ENCODE measurements around the gene DYNC2LI1. TPM values are rescaled to one million over a fixed set of nuclear protein-coding genes. Genes with fewer than 3 reads are reported as not detected.

Gene DYNC2LI1
- total RNA-seq, 1 donor from 2014 or later, result 92.1 TPM

GRCh38 chr2:43788646-43789045 lies 14.8 kb downstream of the DYNC2LI1 start:
- H3K4me1 Mint-ChIP-seq, result no peaks in the 10 kb centered on the region
- Histone ChIP-seq H3K9ac (no peak overlapping the region), H3K27me3 (no peaks in the 10 kb centered on the region), H4K20me1 (ENCODE audit: low read depth) (no peaks in the 10 kb centered on the region), H3K9me3 (ENCODE audit: low read depth) (no peaks in the 10 kb centered on the region), H3F3A (ENCODE audit: low read depth) (no peaks in the 10 kb centered on the region), H3K4me3 (no peak overlapping the region), H3K27ac (no peak overlapping the region), H3K4me1 (no peaks in the 10 kb centered on the region), H3K79me2 (ENCODE audit: low read depth) (no peaks in the 10 kb centered on the region), H3K36me3 (no peaks in the 10 kb centered on the region), H2AFZ (replicated peaks) (no peak overlapping the region), H3K4me2 (no peak overlapping the region)
- no peaks in the 10 kb centered on the region for H3K9me3 Mint-ChIP-seq
- H3K36me3 Mint-ChIP-seq, result peaks cover 10% of the 10 kb centered on the region
- no peak for DNase-seq (ENCODE audit: low spot score)
- H3K4me3 Mint-ChIP-seq, result no peak overlapping the region
- TF ChIP-seq CTCF (IDR thresholded peaks at IDR 0.05) (no peak), EZH2 (IDR thresholded peaks at IDR 0.05) (no peak), EZH2phosphoT487 (IDR thresholded peaks at IDR 0.05) (no peak)
- no peak overlapping the region for H3K27ac Mint-ChIP-seq
- H3K27me3 Mint-ChIP-seq (ENCODE audit: insufficient read depth, low read depth), result no peaks in the 10 kb centered on the region

GRCh38 chr2:43790147-43790546 lies 16.3 kb downstream of the DYNC2LI1 start:
- H3K4me2 ChIP-seq, result no peak overlapping the region

GRCh38 chr2:43791035-43791765 lies 17.4 kb downstream of the DYNC2LI1 start:
- H3K79me2 ChIP-seq (ENCODE audit: low read depth), result no peaks in the 10 kb centered on the region
- TF ChIP-seq EZH2phosphoT487 (IDR thresholded peaks at IDR 0.05), result no peak
- TF ChIP-seq EZH2 (IDR thresholded peaks at IDR 0.05), result no peak
- Mint-ChIP-seq H3K27ac (no peak overlapping the region), H3K36me3 (peaks cover 9% of the 10 kb centered on the region), H3K4me1 (no peaks in the 10 kb centered on the region), H3K4me3 (no peak overlapping the region), H3K9me3 (no peaks in the 10 kb centered on the region), H3K27me3 (ENCODE audit: insufficient read depth, low read depth) (no peaks in the 10 kb centered on the region)
- no peak for DNase-seq (ENCODE audit: low spot score)
- H3K9me3 ChIP-seq (ENCODE audit: low read depth), result no peaks in the 10 kb centered on the region
- H3K27me3 ChIP-seq, result no peaks in the 10 kb centered on the region
- H3K27ac ChIP-seq, result no peak overlapping the region
- no peaks in the 10 kb centered on the region for H3F3A ChIP-seq (ENCODE audit: low read depth)
- H3K9ac ChIP-seq, result no peak overlapping the region
- H4K20me1 ChIP-seq (ENCODE audit: low read depth), result no peaks in the 10 kb centered on the region
- H3K4me3 ChIP-seq, result no peak overlapping the region
- H3K36me3 ChIP-seq, result no peaks in the 10 kb centered on the region
- no peaks in the 10 kb centered on the region for H3K4me1 ChIP-seq
- no peak overlapping the region for H3K4me2 ChIP-seq
- H2AFZ ChIP-seq (replicated peaks), result no peak overlapping the region

More at GRCh38 chr2:43790147-43790546, 16.3 kb downstream of the DYNC2LI1 start:
- no peak overlapping the region for H3K4me3 ChIP-seq
- H3K4me1 Mint-ChIP-seq, result no peaks in the 10 kb centered on the region
- peaks cover 6% of the 10 kb centered on the region for H3K36me3 Mint-ChIP-seq
- H3K36me3 ChIP-seq, result no peaks in the 10 kb centered on the region
- no peak overlapping the region for H2AFZ ChIP-seq (replicated peaks)
- no peak overlapping the region for H3K27ac ChIP-seq
- H4K20me1 ChIP-seq (ENCODE audit: low read depth), result no peaks in the 10 kb centered on the region
- no peaks in the 10 kb centered on the region for H3K9me3 ChIP-seq (ENCODE audit: low read depth)
- no peaks in the 10 kb centered on the region for H3K27me3 ChIP-seq
- no peak overlapping the region for H3K27ac Mint-ChIP-seq
- H3K4me1 ChIP-seq, result no peaks in the 10 kb centered on the region
- no peaks in the 10 kb centered on the region for H3K9me3 Mint-ChIP-seq
- H3F3A ChIP-seq (ENCODE audit: low read depth), result no peaks in the 10 kb centered on the region
- H3K9ac ChIP-seq, result no peak overlapping the region
- no peaks in the 10 kb centered on the region for H3K27me3 Mint-ChIP-seq (ENCODE audit: insufficient read depth, low read depth)
- no peak overlapping the region for H3K4me3 Mint-ChIP-seq
- DNase-seq (ENCODE audit: low spot score), result no peak
- TF ChIP-seq CTCF (IDR thresholded peaks at IDR 0.05) (no peak), EZH2 (IDR thresholded peaks at IDR 0.05) (no peak), EZH2phosphoT487 (IDR thresholded peaks at IDR 0.05) (no peak)
- no peaks in the 10 kb centered on the region for H3K79me2 ChIP-seq (ENCODE audit: low read depth)

GRCh38 chr2:43792653-43793052 lies 18.8 kb downstream of the DYNC2LI1 start:
- no peak overlapping the region for H3K27ac Mint-ChIP-seq
- no peak for DNase-seq (ENCODE audit: low spot score)
- no peaks in the 10 kb centered on the region for H3F3A ChIP-seq (ENCODE audit: low read depth)
- H3K9me3 ChIP-seq (ENCODE audit: low read depth), result no peaks in the 10 kb centered on the region
- TF ChIP-seq CTCF (IDR thresholded peaks at IDR 0.05) (no peak), EZH2 (IDR thresholded peaks at IDR 0.05) (no peak), EZH2phosphoT487 (IDR thresholded peaks at IDR 0.05) (no peak)
- H3K9me3 Mint-ChIP-seq, result no peaks in the 10 kb centered on the region
- H3K79me2 ChIP-seq (ENCODE audit: low read depth), result no peaks in the 10 kb centered on the region
- no peak overlapping the region for H3K27ac ChIP-seq
- no peaks in the 10 kb centered on the region for H3K4me1 Mint-ChIP-seq
- H3K27me3 ChIP-seq, result no peaks in the 10 kb centered on the region
- no peaks in the 10 kb centered on the region for H4K20me1 ChIP-seq (ENCODE audit: low read depth)
- H3K4me1 ChIP-seq, result no peaks in the 10 kb centered on the region
- H3K36me3 Mint-ChIP-seq, result peaks cover 11% of the 10 kb centered on the region
- no peak overlapping the region for H3K4me3 Mint-ChIP-seq
- H2AFZ ChIP-seq (replicated peaks), result no peak overlapping the region
- no peak overlapping the region for H3K4me3 ChIP-seq
- no peaks in the 10 kb centered on the region for H3K36me3 ChIP-seq
- no peak overlapping the region for H3K9ac ChIP-seq
- H3K27me3 Mint-ChIP-seq (ENCODE audit: insufficient read depth, low read depth), result no peaks in the 10 kb centered on the region
- H3K4me2 ChIP-seq, result no peak overlapping the region

Measured in neural progenitor cell (in vitro differentiated cells).